Upper lobe of right lung (tissue), 1 donor: ENCODE results near the gene THAP12. TPM values are rescaled to one million over a fixed set of nuclear protein-coding genes. Genes with fewer than 3 reads are reported as not detected.
"Not testable (repeated sequence)": the region's sequence is repeated elsewhere in the genome, so short reads cannot be mapped to it uniquely, and the experiment has no call there.

ENCODE experiments used
- ATAC-seq: fragments of 200-7000 bp; cut with Tn5 transposase; one replicate; pipeline ENCODE4 v1.9.1; 2020; ENCODE audit warnings: mild to moderate bottlenecking, moderate library complexity
- DNase-seq: peaks from one replicate; pipeline ENCODE4 v3.0.0-alpha.2; 2020
- H3K27ac ChIP-seq: fragments of 200-600 bp; one replicate; pipeline ENCODE4 v1.8.0; 2022
- H3K27me3 ChIP-seq: fragments of 200-600 bp; one replicate; pipeline ENCODE4 v1.8.0; 2022; ENCODE audit warnings: mild to moderate bottlenecking
- H3K36me3 ChIP-seq: fragments of 200-600 bp; one replicate; pipeline ENCODE4 v1.8.0; 2022
- H3K4me1 ChIP-seq: fragments of 200-600 bp; one replicate; pipeline ENCODE4 v1.8.0; 2022
- H3K4me3 ChIP-seq: fragments of 200-600 bp; one replicate; pipeline ENCODE4 v1.8.0; 2022; ENCODE audit warnings: mild to moderate bottlenecking
- H3K9me3 ChIP-seq: fragments of 200-600 bp; one replicate; pipeline ENCODE4 v1.8.0; 2022
- CTCF ChIP-seq: fragments of 200-600 bp; IDR thresholded peaks from one replicate; pipeline ENCODE4 v1.8.0; 2022; ENCODE audit warnings: antibody characterized with exemption
- intact Hi-C: fragments of 100-400 bp; cut with DNase I; formaldehyde crosslinking; loops from one replicate; pipeline ENCODE4 v1.11.0; 2022
- total RNA-seq: library from RNA; stranded (reverse); fragmentation: NEBNext Ultra II Directional; extraction: Animal tissue kit (Norgen Biotek cat#: 25700); gene quantifications from one replicate; pipeline ENCODE4 v1.2.1, GENCODE V29; 2021
- donor health status: DM: no; HTN: yes; CAD: no; lungs with severe emphysema.

The THAP12 gene
- total RNA-seq, 1 donor from 2014 or later, result 36.8 TPM

GRCh38 chr11:76327756-76328388, 53.1 kb downstream of the THAP12 start:
- TF ChIP-seq CTCF, result no peak
- intact Hi-C loops, result no loop called here
- no peak for ATAC-seq

GRCh38 chr11:76327202-76327601, 53.7 kb downstream of the THAP12 start:
- H3K9me3 ChIP-seq, result no peaks in the 10 kb centered on the region
- intact Hi-C loops, result no loop called here
- H3K27me3 ChIP-seq, result no peaks in the 10 kb centered on the region
- H3K4me3 ChIP-seq, result no peak overlapping the region
- TF ChIP-seq CTCF, result no peak
- no peaks in the 10 kb centered on the region for H3K36me3 ChIP-seq
- ATAC-seq (no peak), DNase-seq (peak; percentile 11)
- H3K27ac ChIP-seq, result no peak overlapping the region
- H3K4me1 ChIP-seq, result peaks cover 13% of the 10 kb centered on the region

More at GRCh38 chr11:76327756-76328388, 53.1 kb downstream of the THAP12 start:
- no peaks in the 10 kb centered on the region for H3K27me3 ChIP-seq
- peak; percentile 51 for DNase-seq
- H3K4me3 ChIP-seq, result no peak overlapping the region
- H3K36me3 ChIP-seq, result no peaks in the 10 kb centered on the region
- no peak overlapping the region for H3K27ac ChIP-seq
- no peaks in the 10 kb centered on the region for H3K9me3 ChIP-seq
- H3K4me1 ChIP-seq, result peaks cover 13% of the 10 kb centered on the region

- no peak overlapping the region for H3K4me3 ChIP-seq
- H3K27ac ChIP-seq, result no peak overlapping the region
- H3K4me1 ChIP-seq, result peaks cover 13% of the 10 kb centered on the region
- no peaks in the 10 kb centered on the region for H3K36me3 ChIP-seq
- H3K9me3 ChIP-seq, result no peaks in the 10 kb centered on the region
- H3K27me3 ChIP-seq, result peaks cover 5% of the 10 kb centered on the region
- intact Hi-C loops, result no loop called here
- no peak for TF ChIP-seq CTCF
- no peak for ATAC-seq
- DNase-seq, result no peak
Observed at GRCh38 chr11:76325185-76325584, 55.7 kb downstream of the THAP12 start.

GRCh38 chr11:76323804-76324203, 57.1 kb downstream of the THAP12 start:
- no peaks in the 10 kb centered on the region for H3K9me3 ChIP-seq
- intact Hi-C loops, result no loop called here
- no peak overlapping the region for H3K4me3 ChIP-seq
- ATAC-seq (no peak), DNase-seq (peak; percentile 15)
- H3K36me3 ChIP-seq, result no peaks in the 10 kb centered on the region
- peaks cover 3% of the 10 kb centered on the region for H3K4me1 ChIP-seq
- TF ChIP-seq CTCF, result no peak
- H3K27me3 ChIP-seq, result peaks cover 5% of the 10 kb centered on the region
- no peak overlapping the region for H3K27ac ChIP-seq

- intact Hi-C loops, H3K27ac ChIP-seq, H3K27me3 ChIP-seq, H3K9me3 ChIP-seq, H3K4me1 ChIP-seq, H3K36me3 ChIP-seq, H3K4me3 ChIP-seq, ATAC-seq: not testable (repeated sequence)
- peak; percentile 2 for DNase-seq
Observed at GRCh38 chr11:76323375-76323774, 57.6 kb downstream of the THAP12 start.

GRCh38 chr11:76322942-76323341, 58.0 kb downstream of the THAP12 start:
- Histone ChIP-seq H3K4me1 (peaks cover 3% of the 10 kb centered on the region), H3K9me3 (no peaks in the 10 kb centered on the region), H3K36me3 (no peaks in the 10 kb centered on the region), H3K4me3 (no peak overlapping the region), H3K27me3 (peaks cover 5% of the 10 kb centered on the region), H3K27ac (no peak overlapping the region)
- no peak for TF ChIP-seq CTCF
- intact Hi-C loops, result no loop called here
- no peak for ATAC-seq
- DNase-seq, result peak; percentile 4
